ENCODE results near the gene CARD9.

The CARD9 gene

GRCh38 chr9:136339173-136339957, 34.1 kb downstream of the CARD9 start:
- H3K4me3 ChIP-seq (ENCODE audit: low read length) = no peak overlapping the region
- DNase-seq (ENCODE audit: low read depth) = peak; percentile 72
- peak; percentile 94 for TF ChIP-seq CTCF (IDR thresholded peaks at IDR 0.05; ENCODE audit: insufficient read depth, low read depth, low read length, missing control alignments)

- no peak for DNase-seq (ENCODE audit: low read depth)
- no peak for TF ChIP-seq CTCF (IDR thresholded peaks at IDR 0.05; ENCODE audit: insufficient read depth, low read depth, low read length, missing control alignments)
- H3K4me3 ChIP-seq (ENCODE audit: low read length) = no peak overlapping the region
These were observed 35.0 kb downstream of the CARD9 start for GRCh38 chr9:136338511-136338910.

GRCh38 chr9:136337416-136338395, 35.8 kb downstream of the CARD9 start:
- DNase-seq (ENCODE audit: low read depth) = no peak
- H3K4me3 ChIP-seq (ENCODE audit: low read length) = no peak overlapping the region
- TF ChIP-seq CTCF (IDR thresholded peaks at IDR 0.05; ENCODE audit: insufficient read depth, low read depth, low read length, missing control alignments) = no peak

- H3K4me3 ChIP-seq (ENCODE audit: low read length) = no peak overlapping the region
- TF ChIP-seq CTCF (IDR thresholded peaks at IDR 0.05; ENCODE audit: insufficient read depth, low read depth, low read length, missing control alignments) = no peak
- DNase-seq (ENCODE audit: low read depth) = no peak
These were observed 36.6 kb downstream of the CARD9 start for GRCh38 chr9:136336881-136337280.

- no peak overlapping the region for H3K4me3 ChIP-seq (ENCODE audit: low read length)
- DNase-seq (ENCODE audit: low read depth) = no peak
- no peak for TF ChIP-seq CTCF (IDR thresholded peaks at IDR 0.05; ENCODE audit: insufficient read depth, low read depth, low read length, missing control alignments)
These were observed 37.2 kb downstream of the CARD9 start for GRCh38 chr9:136336156-136336870.

GRCh38 chr9:136335296-136336155, 37.9 kb downstream of the CARD9 start:
- no peak for TF ChIP-seq CTCF (IDR thresholded peaks at IDR 0.05; ENCODE audit: insufficient read depth, low read depth, low read length, missing control alignments)
- H3K4me3 ChIP-seq (ENCODE audit: low read length) = no peak overlapping the region
- no peak for DNase-seq (ENCODE audit: low read depth)
